HG02642 (cell line): ENCODE measurements around the gene RAB36.
"Not testable (repeated sequence)": the region's sequence is repeated elsewhere in the genome, so short reads cannot be mapped to it uniquely, and the experiment has no call there.

Source experiments
- ATAC-seq: cut with Tn5 transposase; IDR thresholded peaks from one replicate; pipeline ENCODE4 v1.9.1; 2021; ENCODE audit warnings: mild to moderate bottlenecking; ENCODE audit not compliant: unreplicated experiment, poor library complexity

The RAB36 gene

DNA sequence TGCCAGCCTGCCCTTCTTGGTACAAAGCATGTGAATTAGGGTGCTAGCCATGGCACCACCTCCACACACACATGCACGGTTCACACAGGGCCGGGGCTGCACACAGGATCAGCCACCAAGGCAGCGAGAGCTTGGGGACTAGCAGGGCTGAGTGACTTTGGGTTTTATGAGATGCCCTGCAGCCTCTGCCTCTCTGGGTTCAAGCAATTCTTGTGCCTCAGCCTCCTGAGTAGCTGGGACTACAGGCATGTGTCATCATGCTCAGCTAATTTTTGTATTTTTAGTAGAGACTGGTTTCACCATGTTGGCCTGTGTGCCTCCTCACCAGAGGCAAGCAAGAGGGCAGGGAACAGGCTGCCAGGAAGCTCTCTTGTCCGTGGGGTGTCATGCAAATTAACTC, 8.3 kb upstream of the RAB36 start:
- ATAC-seq: not testable (repeated sequence)

DNA sequence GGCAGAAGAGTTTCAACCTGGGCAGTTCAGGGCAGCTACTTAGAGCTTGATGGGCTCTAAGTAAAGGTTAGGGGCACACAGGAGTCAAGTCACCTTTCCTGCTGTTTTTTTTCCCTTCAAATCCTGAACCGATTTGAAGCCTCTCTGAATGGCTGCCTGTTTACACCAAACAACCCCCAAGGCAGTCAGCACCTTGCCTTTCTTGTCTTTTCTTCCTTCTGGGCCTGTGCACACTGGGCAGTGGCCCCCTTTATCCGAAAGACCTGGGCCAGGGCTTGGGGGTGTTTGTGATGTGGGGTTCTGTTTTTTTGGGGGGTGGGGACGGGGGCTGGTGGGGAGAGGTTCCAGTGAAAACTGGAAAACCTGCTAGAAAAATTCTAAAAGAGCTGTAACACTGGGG, 7.8 kb upstream of the RAB36 start:
- no peak for ATAC-seq

DNA sequence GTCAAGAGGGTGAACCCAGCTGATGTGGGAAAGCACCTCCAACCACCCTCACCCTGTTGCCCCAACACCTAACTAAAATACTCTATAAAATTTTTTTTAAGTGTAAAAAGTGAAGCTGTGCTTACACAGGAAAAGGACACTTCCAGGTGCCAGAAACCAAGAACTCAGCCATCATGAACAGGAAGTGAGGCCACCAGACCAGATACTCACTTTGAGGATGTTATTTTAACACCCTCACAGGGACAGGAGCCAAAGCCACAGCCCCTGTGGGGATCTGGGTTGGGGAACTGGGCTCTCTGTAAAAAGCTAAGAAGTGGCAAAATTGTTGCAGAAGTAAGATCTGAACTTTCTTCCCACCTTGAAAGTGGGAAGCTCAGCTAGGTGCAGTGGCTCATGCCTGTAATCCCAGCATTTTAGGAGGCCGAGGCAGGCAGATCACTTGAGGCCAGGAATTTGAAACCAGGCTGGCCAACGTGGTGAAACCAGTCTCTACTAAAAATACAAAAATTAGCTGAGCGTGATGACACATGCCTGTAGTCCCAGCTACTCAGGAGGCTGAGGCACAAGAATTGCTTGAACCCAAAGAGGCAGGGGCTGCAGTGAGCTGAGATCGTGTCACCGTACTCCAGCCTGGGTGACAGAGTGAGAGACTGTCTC, 7.2 kb upstream of the RAB36 start:
- ATAC-seq: peak; percentile 39

DNA sequence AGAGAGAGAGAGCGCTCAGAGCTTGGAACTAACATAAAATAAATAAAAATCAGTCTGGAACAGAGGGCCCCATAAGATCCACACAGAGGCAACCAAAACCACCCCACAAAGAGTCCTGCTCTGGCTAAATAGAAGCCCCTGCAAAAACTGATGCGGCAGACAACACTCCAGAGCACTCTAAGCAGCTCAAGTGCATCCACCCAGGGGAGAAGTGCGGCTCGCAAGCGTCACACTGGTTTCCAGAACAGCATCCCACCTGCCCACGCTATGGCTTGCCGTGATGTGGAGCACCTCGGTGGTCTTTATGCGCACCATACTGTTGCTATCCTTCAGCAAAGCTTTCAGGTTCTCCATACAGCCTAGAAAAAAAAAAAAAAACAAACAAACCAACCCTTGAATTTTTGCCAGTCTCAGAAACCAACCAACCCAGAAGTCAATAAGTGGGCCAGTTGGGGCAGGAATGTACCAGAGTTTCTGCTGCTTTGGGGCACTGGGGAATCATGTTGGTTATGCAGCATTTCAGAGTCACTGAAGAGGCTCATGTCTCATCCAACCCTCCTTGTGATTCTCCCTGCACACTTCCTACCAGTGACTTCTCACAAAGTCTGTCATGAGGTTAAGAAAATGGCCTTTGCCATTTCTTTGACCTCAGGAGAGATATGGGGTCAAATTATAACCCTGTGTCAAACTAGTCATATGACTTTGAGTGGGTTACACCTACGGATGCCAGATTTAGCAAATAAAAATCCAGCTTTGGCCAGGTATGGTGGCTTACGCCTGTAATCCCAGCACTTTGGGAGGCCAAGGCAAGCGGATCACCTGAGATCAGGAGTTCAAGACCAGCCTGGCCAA, 6.5 kb upstream of the RAB36 start:
- ATAC-seq: no peak

DNA sequence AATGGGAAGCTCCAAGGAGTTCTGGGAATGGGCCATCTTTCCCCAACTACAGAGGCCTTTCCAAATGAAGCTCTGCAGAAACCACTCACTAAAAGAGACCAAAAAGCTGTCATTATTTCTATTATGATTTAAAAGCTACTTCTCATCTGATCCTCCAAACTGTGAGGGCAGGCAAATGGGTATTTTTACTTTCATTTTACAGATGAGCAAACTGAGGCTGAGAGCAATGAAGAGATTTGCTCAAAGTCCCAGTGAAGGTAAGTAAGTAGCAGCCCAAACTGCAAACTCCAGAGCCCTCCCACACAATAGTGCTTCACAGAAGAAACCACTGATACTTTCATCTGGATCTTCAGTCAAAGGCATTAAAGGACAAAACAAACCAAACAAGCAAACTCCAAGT, 4.9 kb upstream of the RAB36 start:
- ATAC-seq: no peak

DNA sequence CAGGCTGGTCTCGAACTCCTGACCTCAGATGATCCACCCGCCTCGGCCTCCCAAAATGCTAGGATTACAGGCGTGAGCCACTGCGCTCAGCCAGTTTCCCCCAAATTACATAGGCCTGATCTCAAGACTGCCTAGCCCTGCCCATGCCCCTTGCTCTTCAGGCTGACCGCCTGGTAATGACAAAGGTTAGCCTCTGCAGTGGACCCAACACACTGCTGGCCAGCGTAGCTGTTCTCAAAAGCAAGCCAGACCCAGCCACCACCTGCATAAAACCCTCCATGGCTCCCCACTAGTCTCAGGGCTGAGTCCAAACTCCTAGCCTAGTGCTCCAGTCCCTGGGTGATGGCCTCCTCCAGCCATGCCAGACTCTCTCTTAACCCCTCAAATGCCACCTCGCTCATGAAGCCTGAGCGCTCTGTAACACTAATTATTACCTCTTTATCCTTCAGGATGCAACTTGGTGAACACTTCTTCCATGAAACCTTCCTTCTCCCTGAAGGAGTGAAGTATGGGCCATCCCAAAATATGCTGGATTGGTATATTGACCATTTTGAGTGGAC, 2.7 kb upstream of the RAB36 start:
- no peak for ATAC-seq

DNA sequence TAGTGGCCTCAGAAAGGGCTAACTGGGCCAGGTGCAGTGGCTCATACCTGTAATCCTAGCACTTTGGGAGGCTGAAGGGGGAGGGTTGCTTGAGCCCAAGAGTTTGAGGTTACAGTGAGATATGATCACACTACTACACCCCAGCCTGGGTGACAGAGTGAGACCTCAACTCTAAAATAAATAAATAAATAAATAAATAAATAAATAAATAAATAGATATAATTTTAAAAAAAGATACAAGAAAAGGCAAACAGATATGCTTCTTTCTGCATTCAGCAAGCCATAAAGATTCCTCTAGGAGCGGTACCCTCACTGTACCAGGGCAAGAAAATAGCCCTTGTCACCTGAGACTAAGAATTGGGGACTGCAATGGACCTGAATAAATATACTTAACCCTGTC, 2.2 kb upstream of the RAB36 start:
- no peak for ATAC-seq

DNA sequence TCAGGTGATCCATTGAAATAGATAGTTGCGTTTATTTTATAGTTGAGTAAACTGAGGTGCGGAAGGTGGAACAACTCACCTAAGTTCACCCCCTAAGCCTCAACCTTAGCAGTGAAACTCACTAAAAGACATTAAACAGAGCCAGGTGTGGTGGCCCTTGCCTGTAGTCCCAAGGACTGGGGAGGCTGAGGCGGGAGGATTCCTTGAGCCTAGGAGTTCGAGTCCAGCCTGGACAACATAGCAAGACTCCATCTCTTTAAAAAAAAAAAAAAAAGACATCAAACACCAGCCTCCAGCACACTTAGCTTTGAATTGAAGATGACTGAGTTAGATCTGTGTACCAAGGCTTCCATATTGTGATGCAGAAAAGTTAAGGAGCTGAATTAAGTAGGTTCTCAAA, 845 bp upstream of the RAB36 start:
- no peak for ATAC-seq

DNA sequence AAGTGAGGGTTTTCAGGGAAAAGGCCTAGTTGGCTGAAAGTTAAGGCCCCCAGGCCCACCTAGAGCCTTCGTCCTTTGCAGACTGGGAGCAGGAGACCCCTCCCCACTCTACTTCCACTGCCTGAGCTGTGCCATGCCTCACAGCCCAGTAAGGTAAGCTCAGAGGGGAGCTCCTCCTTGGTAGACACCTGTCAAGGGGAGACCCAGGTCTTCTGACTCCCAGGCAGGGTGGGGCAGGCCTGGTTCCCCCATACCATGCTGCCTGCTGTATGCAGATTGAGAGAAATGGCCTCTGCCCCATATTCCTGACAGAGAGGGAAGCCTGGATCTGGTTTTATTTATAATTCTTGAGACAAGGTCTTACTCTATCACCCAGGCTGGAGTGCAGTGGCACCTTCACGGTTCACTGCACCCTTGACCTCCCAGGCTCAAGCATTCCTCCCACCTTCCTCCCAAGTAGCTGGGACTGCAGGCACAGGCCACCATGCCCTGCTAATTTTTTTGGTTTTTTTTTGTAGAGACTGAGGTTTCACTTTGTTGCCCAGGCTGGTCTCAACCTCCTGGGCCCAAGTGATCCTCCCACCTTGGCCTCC, 697 bp downstream of the RAB36 start:
- no peak for ATAC-seq

DNA sequence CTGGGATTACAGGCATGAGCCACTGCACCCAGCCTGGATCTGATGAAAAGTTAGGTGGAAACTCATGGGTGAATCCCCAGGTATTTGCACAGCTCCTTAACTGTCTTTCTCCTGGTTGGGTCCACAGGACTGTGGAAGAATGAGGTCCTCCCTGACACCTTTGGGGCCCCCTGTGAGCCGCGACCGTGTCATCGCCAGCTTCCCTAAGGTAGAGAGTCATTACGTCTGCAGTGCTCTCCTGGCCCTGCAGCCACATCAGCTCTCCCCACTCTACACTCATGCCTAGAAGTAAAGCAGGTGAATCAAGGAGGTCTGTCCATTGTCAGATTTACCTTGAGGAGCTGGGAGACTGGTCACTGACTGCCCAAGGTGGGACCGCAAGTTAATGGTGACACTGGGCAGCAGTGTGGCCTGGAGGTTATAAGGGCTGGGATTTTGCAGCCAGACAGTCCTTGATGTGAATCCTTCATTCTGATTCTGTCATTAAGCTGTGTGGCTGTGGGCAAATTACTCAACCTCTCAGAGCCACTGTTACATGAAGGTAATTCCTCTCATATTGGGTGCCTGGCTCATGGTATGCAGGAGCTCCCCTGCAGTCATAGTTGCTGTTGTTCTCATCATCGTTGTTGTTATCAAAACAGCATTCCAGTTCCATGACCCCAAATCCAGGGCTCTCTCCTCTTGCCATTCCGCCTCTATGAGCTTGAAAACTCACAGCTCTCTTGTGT, 1.4 kb downstream of the RAB36 start:
- ATAC-seq: no peak

DNA sequence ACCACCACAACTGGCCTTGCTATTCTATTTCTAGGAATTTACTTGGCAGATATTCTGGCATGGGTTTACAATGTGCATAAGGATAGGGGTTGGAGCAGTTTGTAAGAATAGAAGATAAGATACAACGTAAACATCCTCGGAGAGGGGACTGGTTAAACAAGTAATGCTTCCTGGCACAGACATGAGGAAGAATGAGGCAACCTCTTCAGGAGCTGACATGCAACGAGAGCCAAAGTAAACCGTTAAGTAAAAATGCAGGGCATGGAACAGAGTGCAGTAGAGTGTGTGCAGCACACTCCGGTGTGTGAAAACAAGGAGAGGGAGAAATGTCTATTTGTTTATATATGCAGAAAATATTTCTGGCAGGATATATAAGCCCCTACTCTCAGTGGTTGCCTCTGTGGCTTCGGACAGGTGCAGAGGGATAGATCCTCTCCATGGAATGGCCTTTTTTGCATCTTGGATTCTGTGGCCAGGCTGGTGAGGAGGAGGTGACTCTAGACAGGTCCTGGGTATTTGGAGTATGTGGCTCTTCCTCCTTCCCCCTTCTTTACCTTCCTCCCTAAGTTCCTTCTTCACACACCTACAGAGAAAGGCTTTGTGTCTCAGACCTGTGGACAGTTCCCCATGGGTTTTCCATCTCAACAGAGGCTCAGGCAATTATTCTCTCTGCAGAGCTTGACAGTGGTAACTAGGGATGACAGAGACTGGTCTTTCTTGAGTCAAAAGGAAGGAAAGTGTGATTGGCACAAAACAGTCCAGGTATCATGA, 2.5 kb downstream of the RAB36 start:
- no peak for ATAC-seq

DNA sequence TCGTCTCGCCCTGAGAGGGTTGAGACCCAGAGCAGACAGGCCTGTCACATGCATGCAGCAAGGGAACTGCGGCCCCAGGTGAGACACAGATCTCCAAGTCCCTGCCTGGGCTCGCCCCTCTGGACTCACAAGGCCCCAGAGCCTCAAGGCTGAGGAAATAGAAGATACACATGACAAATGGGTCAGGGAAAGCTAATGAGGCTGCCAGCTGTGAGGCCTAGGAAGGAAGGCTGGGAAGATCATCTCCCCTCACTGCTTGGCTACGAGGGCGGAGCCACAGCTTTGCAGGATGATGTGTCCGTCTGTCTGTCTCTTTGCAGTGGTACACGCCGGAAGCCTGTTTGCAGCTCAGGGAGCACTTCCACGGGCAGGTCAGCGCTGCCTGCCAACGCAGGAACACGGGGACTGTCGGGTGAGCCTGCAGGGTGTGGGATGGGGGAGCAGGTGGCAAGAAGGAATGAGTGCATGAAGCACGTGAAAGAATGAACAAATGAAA, 4.5 kb downstream of the RAB36 start:
- no peak for ATAC-seq

DNA sequence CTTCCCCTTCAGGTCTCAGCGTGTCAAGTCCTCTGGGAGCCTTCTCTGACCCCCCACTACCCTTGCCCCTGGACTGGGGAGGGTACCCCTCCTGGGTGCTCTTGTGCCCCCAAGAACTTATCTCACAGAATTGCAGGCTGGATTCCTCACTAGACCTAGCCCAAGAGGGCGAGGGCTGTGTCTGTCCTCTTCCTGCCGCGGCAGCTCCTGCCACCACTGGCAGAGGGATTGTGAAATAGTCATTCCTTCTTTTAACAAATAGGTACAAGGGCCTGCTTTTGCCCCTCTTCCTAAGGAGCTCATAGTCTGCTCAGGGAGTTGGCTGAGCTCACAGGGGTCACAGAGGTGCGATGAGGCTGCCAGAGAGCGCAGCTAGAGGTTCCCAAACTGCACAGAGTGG, 5.5 kb downstream of the RAB36 start:
- no peak for ATAC-seq

DNA sequence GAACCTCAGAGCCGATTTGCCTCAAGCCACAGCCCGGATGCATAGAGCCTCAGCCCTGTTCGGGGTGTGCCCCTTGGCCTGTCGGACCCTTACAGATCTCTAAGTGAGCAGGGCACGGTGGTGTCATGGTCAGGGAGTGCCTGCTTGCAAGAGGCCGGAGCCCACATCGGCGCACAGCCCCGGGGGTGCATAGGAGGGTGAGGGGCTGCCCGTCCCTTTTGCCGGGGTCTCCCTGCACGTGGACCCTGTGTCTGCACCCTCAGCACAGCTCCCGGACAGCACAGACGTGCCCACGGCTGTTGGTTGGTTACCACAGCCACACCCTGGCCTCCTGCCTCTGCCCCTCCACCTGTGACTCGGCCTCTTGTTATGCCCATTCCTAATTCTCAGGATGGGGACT, 6.5 kb downstream of the RAB36 start:
- no peak for ATAC-seq

DNA sequence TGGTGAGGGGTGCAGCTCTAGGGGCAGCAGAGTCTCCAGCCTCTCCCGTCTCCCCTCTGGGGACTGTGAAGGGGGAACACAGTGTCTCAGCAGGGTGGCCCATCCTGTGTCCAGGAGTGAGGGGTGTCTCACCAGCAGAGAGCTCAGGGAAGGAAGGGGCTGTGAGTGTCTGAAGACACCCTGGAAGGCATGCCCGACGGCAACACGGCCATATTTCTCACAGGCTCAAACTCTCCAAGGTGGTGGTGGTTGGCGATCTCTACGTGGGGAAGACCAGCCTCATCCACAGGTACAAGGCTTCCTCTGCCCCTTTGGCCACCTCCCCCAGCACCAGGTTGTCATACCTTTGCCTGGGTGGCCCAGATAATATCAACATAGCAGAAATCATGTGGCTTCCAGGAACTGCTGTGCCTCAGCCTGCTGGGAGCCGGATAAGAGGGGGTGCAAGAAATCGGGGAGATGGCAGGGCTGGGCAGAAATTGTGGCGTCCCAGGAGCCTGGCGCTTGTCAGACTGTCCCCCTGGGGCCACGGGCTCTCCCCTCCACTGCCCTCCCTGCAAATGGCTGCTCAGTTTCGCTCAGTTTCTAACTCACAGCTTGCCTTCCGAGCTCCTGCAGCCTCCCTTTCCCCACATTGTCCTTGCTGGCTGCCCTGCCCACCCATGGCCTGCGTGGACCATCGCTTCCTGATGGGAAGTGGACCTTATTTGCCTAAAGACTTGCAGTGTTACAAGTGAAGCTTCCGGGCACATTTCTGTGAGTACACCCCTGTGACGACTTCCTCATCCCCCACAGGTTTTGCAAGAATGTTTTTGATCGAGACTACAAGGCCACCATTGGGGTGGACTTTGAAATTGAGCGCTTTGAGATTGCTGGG, 7.2 kb downstream of the RAB36 start:
- ATAC-seq: no peak

DNA sequence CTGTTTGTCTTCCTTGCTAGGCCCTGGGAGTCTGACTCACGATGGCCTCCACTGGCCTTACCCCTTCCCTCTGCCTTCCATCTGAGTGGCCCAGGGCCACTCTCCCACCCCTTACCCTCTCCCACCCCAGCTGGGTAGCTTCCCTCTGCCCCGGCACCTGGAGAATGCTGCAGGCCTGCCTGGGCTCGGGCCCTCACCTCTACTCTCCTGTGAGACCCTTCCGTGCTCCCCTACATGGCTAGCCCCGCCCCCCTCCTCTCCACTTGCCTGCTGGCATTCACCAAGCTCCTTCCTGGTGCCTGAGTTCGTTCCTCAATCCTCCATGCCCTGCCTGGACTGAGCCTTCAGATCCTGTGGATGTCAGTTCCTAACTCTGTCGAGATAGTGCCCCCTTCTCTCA, 8.7 kb downstream of the RAB36 start:
- no peak for ATAC-seq

DNA sequence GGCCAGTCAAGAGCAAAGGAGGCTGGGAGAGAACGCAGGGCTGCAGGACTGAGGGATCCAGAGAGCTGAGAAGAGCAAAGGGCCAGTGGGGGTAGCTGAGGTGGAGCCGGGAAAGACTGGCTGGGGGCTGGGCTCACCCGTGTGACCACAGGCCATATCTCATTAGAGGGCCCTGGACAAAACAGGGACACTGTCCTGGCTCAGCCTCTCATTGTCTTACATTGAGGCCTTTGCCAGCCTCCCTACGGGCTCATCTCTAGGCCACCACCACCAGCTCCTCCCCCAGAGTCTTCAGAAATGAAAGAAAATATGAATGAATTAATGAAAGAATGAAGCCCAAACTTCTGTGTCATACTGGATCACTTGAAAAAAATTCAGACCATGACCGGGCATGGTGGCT, 9.2 kb downstream of the RAB36 start:
- ATAC-seq: no peak

DNA sequence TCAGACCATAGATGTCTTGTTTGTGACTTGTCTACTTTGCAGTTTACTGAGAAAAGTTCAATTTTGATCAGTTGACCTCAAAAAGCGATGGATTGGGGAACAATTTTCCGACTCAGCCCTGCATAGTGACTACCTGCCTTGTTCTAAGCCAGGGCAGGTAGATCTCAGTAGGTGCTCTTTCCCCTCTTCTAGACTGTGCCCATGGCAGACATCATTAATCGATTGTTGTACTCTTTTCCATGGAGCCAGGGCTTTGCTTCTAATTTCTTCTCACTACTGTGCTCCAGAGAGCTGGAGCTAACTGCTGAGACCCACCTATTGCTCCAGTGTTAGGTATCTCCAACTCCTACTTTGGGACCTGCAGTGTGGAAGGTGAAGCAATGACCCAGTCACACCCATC, 9.9 kb downstream of the RAB36 start:
- ATAC-seq: no peak

DNA sequence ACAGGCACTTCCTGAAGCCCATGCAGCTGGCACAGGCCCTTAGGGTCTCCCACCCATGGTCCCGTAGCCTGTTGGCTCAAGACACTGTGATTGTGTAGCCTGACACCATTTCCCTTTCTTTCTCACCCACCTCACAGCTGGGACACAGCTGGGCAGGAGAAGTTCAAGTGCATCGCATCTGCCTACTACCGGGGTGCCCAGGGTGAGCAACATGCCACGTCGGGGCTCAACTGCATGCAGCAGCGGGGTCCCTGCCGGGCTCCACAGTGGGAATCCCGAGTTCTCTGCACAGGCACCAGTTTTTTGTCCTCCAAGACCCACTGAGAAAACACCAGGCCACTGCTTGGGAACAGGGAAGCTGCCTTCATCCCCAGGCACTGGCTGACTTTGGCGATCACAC, 10.6 kb downstream of the RAB36 start:
- no peak for ATAC-seq
